ENCODE data around the gene VAC14.
A peak's percentile ranks its signal among the peaks of the same experiment; 100 is the strongest.

The VAC14 gene

DNA sequence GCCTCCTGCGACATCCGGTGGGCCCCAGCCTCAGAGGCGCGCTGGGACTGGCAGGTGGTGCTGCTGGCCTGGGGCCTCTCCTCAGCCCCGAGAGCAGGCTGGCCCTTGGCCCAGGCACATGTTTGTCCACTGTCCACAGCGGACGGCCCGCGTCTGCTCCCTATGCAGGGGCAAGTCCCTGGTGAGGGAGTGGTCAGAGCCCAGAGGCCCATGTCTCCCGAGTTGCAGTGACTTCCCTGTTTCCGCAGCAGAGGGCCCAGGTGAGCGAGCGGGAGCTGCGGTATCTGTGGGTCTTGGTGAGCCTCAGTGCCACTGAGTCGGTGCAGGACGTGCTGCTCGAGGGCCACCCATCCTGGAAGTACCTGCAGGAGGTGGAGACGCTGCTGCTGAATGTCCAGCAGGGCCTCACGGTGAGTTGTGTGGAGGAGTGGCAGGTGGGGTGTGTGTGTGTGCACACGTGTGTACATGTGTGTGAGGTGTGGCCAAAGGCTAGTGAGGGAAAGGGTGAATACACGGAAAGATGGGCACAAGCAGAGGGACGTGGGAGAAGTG is 144.2 kb downstream of the VAC14 start:
- TF ChIP-seq EP300 (IDR thresholded peaks at IDR 0.05; ENCODE audit: borderline replicate concordance): no peak
- no peak for TF ChIP-seq ZBTB7A (IDR thresholded peaks at IDR 0.05; ENCODE audit: low read depth)
- no peak for TF ChIP-seq YY1 (IDR thresholded peaks at IDR 0.05; ENCODE audit: low read depth)
- no peak for TF ChIP-seq TEAD4 (IDR thresholded peaks at IDR 0.05)
- TF ChIP-seq CEBPB (IDR thresholded peaks at IDR 0.05): no peak
- TF ChIP-seq RAD21 (IDR thresholded peaks at IDR 0.05; ENCODE audit: low read depth): no peak
- TF ChIP-seq, protein P1, sequence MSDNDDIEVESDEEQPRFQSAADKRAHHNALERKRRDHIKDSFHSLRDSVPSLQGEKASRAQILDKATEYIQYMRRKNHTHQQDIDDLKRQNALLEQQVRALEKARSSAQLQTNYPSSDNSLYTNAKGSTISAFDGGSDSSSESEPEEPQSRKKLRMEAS (IDR thresholded peaks at IDR 0.05): no peak
- no peak for TF ChIP-seq REST (IDR thresholded peaks at IDR 0.05; ENCODE audit: low read depth)
- TF ChIP-seq NFIC (IDR thresholded peaks at IDR 0.05): no peak
- no peak for TF ChIP-seq FOXM1 (IDR thresholded peaks at IDR 0.05; ENCODE audit: borderline replicate concordance, low read depth)
- no peak for TF ChIP-seq TAF1 (IDR thresholded peaks at IDR 0.05; ENCODE audit: low read depth)
- no peak for TF ChIP-seq USF1 (IDR thresholded peaks at IDR 0.05)
- no peak for TF ChIP-seq TCF12 (IDR thresholded peaks at IDR 0.05; ENCODE audit: low read depth)
- TF ChIP-seq CREB1 (IDR thresholded peaks at IDR 0.05; ENCODE audit: low read depth): no peak
- no peak for TF ChIP-seq EGR1 (IDR thresholded peaks at IDR 0.05)

DNA sequence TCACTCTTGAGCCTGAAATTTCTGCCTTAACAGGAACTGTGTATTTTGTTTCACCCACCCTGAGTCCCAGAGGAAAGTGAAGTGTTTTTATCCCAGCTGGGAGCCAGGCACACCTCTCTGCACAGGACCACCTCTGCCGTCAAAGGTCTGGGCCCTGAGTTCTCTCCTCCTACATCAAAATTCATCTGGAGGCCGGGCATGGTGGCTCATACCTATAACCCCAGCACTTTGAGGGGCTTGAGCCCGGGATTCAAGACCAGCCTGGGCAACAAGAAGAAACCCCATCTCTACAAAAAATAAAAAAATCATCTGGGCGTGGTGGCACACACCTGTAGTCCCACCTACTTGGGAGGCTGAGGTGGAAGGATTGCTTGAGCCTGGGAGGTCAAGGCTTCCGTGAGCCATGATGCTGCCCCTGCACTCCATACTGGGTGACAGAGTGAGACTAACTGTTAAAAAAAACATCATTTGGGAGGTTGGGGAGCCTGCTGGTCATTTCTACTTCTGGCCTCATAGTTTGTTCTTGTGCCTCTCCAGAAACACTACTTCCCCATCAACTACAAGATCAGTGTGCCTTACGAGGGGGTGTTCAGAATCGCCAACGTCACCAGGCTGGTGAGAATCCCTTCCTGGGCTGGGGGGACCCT is 144.8 kb downstream of the VAC14 start:
- TF ChIP-seq TEAD4 (IDR thresholded peaks at IDR 0.05) (no peak), ZBTB7A (IDR thresholded peaks at IDR 0.05; ENCODE audit: low read depth) (no peak), USF1 (IDR thresholded peaks at IDR 0.05) (no peak), TCF12 (IDR thresholded peaks at IDR 0.05; ENCODE audit: low read depth) (no peak), NFIC (IDR thresholded peaks at IDR 0.05) (no peak), TAF1 (IDR thresholded peaks at IDR 0.05; ENCODE audit: low read depth) (no peak), CREB1 (IDR thresholded peaks at IDR 0.05; ENCODE audit: low read depth) (no peak), YY1 (IDR thresholded peaks at IDR 0.05; ENCODE audit: low read depth) (no peak), EP300 (IDR thresholded peaks at IDR 0.05; ENCODE audit: borderline replicate concordance) (no peak), FOXM1 (IDR thresholded peaks at IDR 0.05; ENCODE audit: borderline replicate concordance, low read depth) (no peak), REST (IDR thresholded peaks at IDR 0.05; ENCODE audit: low read depth) (no peak), EGR1 (IDR thresholded peaks at IDR 0.05) (no peak), RAD21 (IDR thresholded peaks at IDR 0.05; ENCODE audit: low read depth) (no peak), CEBPB (IDR thresholded peaks at IDR 0.05) (no peak)
- TF ChIP-seq, protein P1 (IDR thresholded peaks at IDR 0.05): no peak

- TF ChIP-seq, protein P1 (IDR thresholded peaks at IDR 0.05): peak; percentile 21; the same call in 1 of the 2 replicates
- peak; percentile 96 for TF ChIP-seq RAD21 (IDR thresholded peaks at IDR 0.05; ENCODE audit: low read depth)
- TF ChIP-seq YY1 (IDR thresholded peaks at IDR 0.05; ENCODE audit: low read depth): no peak
These were observed 146.9 kb downstream of the VAC14 start for GRCh38 chr16:70653809-70654771.

DNA sequence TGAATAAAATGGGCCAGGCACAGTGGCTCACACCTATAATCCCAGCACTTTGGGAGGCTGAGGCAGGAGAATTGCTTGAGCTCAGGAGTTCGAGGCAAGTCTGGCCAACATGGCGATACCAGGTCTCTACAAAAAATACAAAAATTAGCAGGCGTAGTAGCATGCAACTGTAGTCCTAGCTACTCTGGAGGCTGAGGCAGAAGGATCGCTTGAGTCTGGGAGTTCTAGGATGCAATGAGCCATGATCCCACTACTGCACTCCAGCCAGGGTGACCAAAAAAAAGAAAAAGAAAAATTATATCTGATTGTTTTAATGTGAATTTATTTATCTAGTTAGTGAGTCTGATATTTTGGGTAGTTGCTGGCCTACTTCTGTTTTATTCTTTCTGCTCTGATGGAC is 147.6 kb downstream of the VAC14 start:
- TF ChIP-seq, protein P1 (IDR thresholded peaks at IDR 0.05): no peak
- TF ChIP-seq TEAD4 (IDR thresholded peaks at IDR 0.05): no peak
- no peak for TF ChIP-seq NFIC (IDR thresholded peaks at IDR 0.05)
- TF ChIP-seq EGR1 (IDR thresholded peaks at IDR 0.05): no peak
- TF ChIP-seq REST (IDR thresholded peaks at IDR 0.05; ENCODE audit: low read depth): no peak
- TF ChIP-seq TCF12 (IDR thresholded peaks at IDR 0.05; ENCODE audit: low read depth): no peak
- TF ChIP-seq CREB1 (IDR thresholded peaks at IDR 0.05; ENCODE audit: low read depth): no peak
- no peak for TF ChIP-seq YY1 (IDR thresholded peaks at IDR 0.05; ENCODE audit: low read depth)
- TF ChIP-seq EP300 (IDR thresholded peaks at IDR 0.05; ENCODE audit: borderline replicate concordance): no peak
- no peak for TF ChIP-seq RAD21 (IDR thresholded peaks at IDR 0.05; ENCODE audit: low read depth)
- no peak for TF ChIP-seq CEBPB (IDR thresholded peaks at IDR 0.05)
- TF ChIP-seq USF1 (IDR thresholded peaks at IDR 0.05): no peak
